Panc1 (cell line): ENCODE measurements around the gene KRT33A. TPM values are rescaled to one million over a fixed set of nuclear protein-coding genes. Genes with fewer than 3 reads are reported as not detected.
A peak's percentile ranks its signal among the peaks of the same experiment; 100 is the strongest.

ENCODE experiments used
- ATAC-seq: fragments of 200-7000 bp; cut with Tn5 transposase; 2 replicates; pipeline ENCODE4 v1.9.1; 2020; ENCODE audit warnings: mild to moderate bottlenecking, moderate library complexity
- BruUV-seq: library from RNA; stranded (reverse); fragments of 400-500 nt; replicated peaks from 2 replicates; lab custom pipeline; 2021; lab: Mats Ljungman, UMichigan
- CTCF ChIA-PET: fragments of 300-600 bp; sonication (Branson Sonifier 250); formaldehyde crosslinking; loops from one replicate; lab custom pipeline; 2022; ENCODE audit warnings: antibody characterized with exemption; lab: Charles Lee
- POLR2A ChIA-PET: fragments of 300-600 bp; sonication (Branson Sonifier 250); formaldehyde crosslinking; loops from one replicate; lab custom pipeline; 2022; ENCODE audit warnings: antibody characterized with exemption; lab: Charles Lee
- DNase-seq: peaks from one replicate; pipeline ENCODE4 v3.0.0-alpha.2; 2010; ENCODE audit warnings: low read depth, low spot score
- H3K27ac ChIP-seq: 2 replicates; pipeline ENCODE4 v1.5.1; 2011; ENCODE audit warnings: mild to moderate bottlenecking, low read length, inconsistent platforms
- H3K27me3 ChIP-seq: fragments of 200-500 bp; sonication (Bioruptor generic); 2 replicates; pipeline ENCODE4 v1.6.0; 2014; ENCODE audit warnings: low read length, inconsistent platforms; ENCODE audit not compliant: control insufficient read depth, insufficient read depth
- H3K36me3 ChIP-seq: fragments of 200-500 bp; sonication (Bioruptor generic); 2 replicates; pipeline ENCODE4 v1.5.1; 2014; ENCODE audit warnings: inconsistent platforms, mild to moderate bottlenecking, low read length, moderate library complexity; ENCODE audit not compliant: control insufficient read depth, insufficient read depth
- H3K4me1 ChIP-seq: 2 replicates; pipeline ENCODE4 v1.5.1; 2011; ENCODE audit warnings: inconsistent platforms, mild to moderate bottlenecking, low read length, moderate library complexity; ENCODE audit not compliant: control insufficient read depth, insufficient read depth
- H3K4me3 ChIP-seq, 2 experiments: 2 replicates each; pipeline ENCODE4 v1.5.1; 2011 to 2012; ENCODE audit warnings: low read depth in 2 of 2, low read length in 2 of 2, mild to moderate bottlenecking in 2 of 2, inconsistent platforms in 1 of 2, moderate library complexity in 1 of 2
- H3K9me3 ChIP-seq: fragments of 200-500 bp; sonication (Bioruptor generic); 2 replicates; pipeline ENCODE4 v1.5.1; 2014; ENCODE audit warnings: low read depth, mild to moderate bottlenecking, inconsistent platforms, low read length, moderate library complexity; ENCODE audit not compliant: control insufficient read depth, insufficient read depth
- POLR2AphosphoS5 ChIP-seq: IDR thresholded peaks from 2 replicates; pipeline ENCODE4 v1.6.1; 2012; ENCODE audit warnings: mild to moderate bottlenecking, low read depth, low read length, moderate library complexity
- SIN3A ChIP-seq: IDR thresholded peaks from 2 replicates; pipeline ENCODE4 v1.6.1; 2012; ENCODE audit warnings: low read depth, mild to moderate bottlenecking, low read length, moderate library complexity, borderline replicate concordance; ENCODE audit not compliant: insufficient read depth
- TCF7L2 ChIP-seq: IDR thresholded peaks from 2 replicates; pipeline ENCODE4 v1.6.1; 2011; ENCODE audit warnings: mild to moderate bottlenecking, low read depth, low read length, inconsistent platforms
- in situ Hi-C: cut with HindIII; loops from 2 replicates; pipeline ENCODE4 v1.10.0; 2016; ENCODE audit warnings: low sequenced_read_pairs, low pct_unique_long_range_greater_than_20kb
- intact Hi-C: fragments of 100-400 bp; cut with micrococcal nuclease; formaldehyde crosslinking; loops from one replicate; pipeline ENCODE4 v1.10.0; 2022; ENCODE audit not compliant: unreplicated experiment
- total RNA-seq: library from RNA; stranded (reverse); gene quantifications from one replicate; pipeline ENCODE4 v1.2.1, GENCODE V29; 2021; ENCODE audit not compliant: unreplicated experiment
- TF ChIP-seq, protein P1 (sequence below): fragments of 450-650 bp; IDR thresholded peaks from 2 replicates; pipeline ENCODE4 v1.5.1; 2017; ENCODE audit warnings: mild to moderate bottlenecking
- TF ChIP-seq, protein P2 (sequence below), 2 experiments: IDR thresholded peaks; 2 replicates each; pipeline ENCODE4 v1.6.1; 2011 to 2012; ENCODE audit warnings: low read depth in 2 of 2, control low read depth in 1 of 2, low read length in 1 of 2, mild to moderate bottlenecking in 1 of 2, moderate library complexity in 1 of 2; ENCODE audit not compliant: insufficient read depth in 1 of 2

The KRT33A gene
- total RNA-seq, 1 experiment from 2014 or later = not detected

DNA sequence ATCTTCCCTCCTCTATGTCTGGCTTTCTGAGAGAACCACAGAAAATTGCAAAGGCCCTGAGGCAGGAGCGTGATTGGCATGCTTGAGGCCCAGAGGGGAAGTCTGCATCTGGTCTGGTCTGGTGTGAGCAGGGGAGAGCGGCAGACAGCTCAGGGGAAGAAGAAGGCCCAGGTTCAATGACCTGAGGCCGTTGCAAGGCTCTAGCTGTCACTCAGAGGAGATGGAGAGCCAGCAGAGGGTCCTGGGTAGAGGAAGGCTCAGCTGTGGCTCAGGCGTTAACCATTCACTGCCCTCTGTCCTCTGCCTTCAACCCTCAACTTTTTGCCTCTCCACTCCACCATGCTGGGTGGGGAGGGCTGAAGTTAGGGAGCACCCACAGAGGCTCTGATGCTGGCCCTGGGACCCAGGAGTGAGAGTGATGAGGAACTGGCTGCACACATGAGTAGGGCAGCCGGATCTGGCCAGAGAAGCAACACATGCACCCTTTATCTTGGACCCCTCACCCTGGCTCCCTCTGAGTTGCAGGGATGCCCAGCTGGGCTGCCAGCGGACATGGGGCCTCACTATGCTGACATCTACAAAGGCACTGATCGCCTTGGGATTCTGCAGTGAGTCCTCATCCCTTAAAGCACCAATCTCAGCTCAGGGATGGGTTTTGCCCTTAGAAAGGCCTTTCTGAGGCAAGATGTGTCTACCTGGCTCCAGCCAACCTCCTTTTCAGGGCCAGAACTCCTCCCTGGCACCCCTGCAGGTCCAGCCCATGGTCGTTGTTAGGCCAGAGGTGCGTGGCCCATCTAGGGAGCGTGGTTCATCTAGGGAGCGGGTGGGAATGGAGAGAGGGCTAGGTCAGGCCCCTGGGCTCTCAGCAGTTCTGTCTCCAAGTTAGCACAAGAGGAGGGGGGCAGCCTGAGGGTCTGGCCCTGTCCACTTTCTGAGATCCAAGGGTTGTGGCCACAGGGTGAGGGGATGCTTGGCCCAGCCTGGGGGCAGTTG is 27.4 kb downstream of the KRT33A start:
- TF ChIP-seq POLR2AphosphoS5 = no peak
- TF ChIP-seq, protein P1, sequence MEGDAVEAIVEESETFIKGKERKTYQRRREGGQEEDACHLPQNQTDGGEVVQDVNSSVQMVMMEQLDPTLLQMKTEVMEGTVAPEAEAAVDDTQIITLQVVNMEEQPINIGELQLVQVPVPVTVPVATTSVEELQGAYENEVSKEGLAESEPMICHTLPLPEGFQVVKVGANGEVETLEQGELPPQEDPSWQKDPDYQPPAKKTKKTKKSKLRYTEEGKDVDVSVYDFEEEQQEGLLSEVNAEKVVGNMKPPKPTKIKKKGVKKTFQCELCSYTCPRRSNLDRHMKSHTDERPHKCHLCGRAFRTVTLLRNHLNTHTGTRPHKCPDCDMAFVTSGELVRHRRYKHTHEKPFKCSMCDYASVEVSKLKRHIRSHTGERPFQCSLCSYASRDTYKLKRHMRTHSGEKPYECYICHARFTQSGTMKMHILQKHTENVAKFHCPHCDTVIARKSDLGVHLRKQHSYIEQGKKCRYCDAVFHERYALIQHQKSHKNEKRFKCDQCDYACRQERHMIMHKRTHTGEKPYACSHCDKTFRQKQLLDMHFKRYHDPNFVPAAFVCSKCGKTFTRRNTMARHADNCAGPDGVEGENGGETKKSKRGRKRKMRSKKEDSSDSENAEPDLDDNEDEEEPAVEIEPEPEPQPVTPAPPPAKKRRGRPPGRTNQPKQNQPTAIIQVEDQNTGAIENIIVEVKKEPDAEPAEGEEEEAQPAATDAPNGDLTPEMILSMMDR = no peak
- TF ChIP-seq, protein P2, sequence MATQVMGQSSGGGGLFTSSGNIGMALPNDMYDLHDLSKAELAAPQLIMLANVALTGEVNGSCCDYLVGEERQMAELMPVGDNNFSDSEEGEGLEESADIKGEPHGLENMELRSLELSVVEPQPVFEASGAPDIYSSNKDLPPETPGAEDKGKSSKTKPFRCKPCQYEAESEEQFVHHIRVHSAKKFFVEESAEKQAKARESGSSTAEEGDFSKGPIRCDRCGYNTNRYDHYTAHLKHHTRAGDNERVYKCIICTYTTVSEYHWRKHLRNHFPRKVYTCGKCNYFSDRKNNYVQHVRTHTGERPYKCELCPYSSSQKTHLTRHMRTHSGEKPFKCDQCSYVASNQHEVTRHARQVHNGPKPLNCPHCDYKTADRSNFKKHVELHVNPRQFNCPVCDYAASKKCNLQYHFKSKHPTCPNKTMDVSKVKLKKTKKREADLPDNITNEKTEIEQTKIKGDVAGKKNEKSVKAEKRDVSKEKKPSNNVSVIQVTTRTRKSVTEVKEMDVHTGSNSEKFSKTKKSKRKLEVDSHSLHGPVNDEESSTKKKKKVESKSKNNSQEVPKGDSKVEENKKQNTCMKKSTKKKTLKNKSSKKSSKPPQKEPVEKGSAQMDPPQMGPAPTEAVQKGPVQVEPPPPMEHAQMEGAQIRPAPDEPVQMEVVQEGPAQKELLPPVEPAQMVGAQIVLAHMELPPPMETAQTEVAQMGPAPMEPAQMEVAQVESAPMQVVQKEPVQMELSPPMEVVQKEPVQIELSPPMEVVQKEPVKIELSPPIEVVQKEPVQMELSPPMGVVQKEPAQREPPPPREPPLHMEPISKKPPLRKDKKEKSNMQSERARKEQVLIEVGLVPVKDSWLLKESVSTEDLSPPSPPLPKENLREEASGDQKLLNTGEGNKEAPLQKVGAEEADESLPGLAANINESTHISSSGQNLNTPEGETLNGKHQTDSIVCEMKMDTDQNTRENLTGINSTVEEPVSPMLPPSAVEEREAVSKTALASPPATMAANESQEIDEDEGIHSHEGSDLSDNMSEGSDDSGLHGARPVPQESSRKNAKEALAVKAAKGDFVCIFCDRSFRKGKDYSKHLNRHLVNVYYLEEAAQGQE (IDR thresholded peaks at IDR 0.05; ENCODE audit: insufficient read depth in 1 of 2, low read depth in 2 of 2, low read length in 1 of 2) = no peak
- TF ChIP-seq TCF7L2 = no peak
- no peak for TF ChIP-seq SIN3A
- no peaks in the 10 kb centered on the region for H3K27me3 ChIP-seq
- 0 out of 2 replicates have a peak, but pooled peaks cover 2% of the 10 kb centered on the region for H3K9me3 ChIP-seq
- ATAC-seq = no peak
- in situ Hi-C loops = no loop called here
- no peak overlapping the region for H3K27ac ChIP-seq
- POLR2A ChIA-PET = interaction anchor here (0.6 kb wide), 1 partner anchor 33 kb away, joined by 3 read pairs; no protein-coding TSS in a partner anchor
- no peaks in the 10 kb centered on the region for H3K4me1 ChIP-seq
- CTCF ChIA-PET = interaction anchor here (1.0 to 2.6 kb wide), 4 partner anchors 11 to 413 kb away, joined by 3 to 11 read pairs (median 8); no protein-coding TSS in a partner anchor
- no peak for DNase-seq
- intact Hi-C loops = loop anchor here (1.0 to 10.0 kb wide), 2 partner anchors 342 to 414 kb away; no protein-coding TSS in a partner anchor
- no peaks in the 10 kb centered on the region for H3K36me3 ChIP-seq
- no TSS peak for BruUV-seq
- no peak overlapping the region for H3K4me3 ChIP-seq

DNA sequence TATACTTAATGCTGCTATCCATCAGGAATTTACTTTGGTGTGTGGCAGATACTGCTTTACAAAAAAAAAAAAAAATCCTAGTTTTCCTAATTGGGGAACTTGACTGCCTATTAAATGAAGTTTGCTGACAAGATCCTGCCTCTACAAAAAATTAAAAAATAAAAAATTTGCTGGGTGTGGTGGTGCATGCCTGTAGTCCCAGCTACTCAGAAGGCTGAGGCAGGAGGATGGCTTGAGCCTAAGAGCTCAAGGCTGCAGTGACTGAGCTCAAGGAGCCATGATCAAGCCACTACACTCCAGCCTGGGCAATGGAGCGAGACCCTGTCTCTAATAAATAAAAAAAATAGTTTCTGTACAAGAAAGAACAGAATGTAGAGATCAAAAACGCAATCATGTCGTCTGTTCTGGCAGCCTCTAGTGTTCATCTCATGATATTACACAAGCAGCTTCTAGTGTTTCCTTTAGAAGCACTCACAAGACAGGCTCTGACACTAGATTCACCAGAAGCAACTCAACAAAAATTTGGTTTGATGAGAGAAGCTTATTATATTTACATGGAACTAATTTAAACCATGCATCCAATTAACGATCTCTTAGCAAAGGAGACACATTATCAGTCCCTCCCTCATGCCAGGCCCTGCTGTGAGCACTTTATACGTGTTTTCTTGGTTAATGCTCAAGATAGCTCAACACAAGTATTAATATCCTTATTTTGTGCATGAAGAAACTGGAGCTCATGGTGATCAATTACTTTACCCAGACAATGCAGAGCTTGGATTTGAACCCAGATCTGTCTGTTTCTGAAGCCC is 28.3 kb downstream of the KRT33A start:
- ChIA-PET POLR2A (interaction anchor here (0.6 kb wide), 1 partner anchor 34 kb away, joined by 3 read pairs; no protein-coding TSS in a partner anchor), CTCF (interaction anchor here (0.6 to 2.6 kb wide), 7 partner anchors 12 to 412 kb away, joined by 3 to 12 read pairs (median 4); no protein-coding TSS in a partner anchor)
- intact Hi-C loops (loop anchor here (1.0 to 10.0 kb wide), 2 partner anchors 343 to 413 kb away; no protein-coding TSS in a partner anchor), in situ Hi-C loops (no loop called here)
- Histone ChIP-seq H3K9me3 (0 out of 2 replicates have a peak, but pooled peaks cover 2% of the 10 kb centered on the region), H3K4me3 (no peak overlapping the region), H3K36me3 (no peaks in the 10 kb centered on the region), H3K4me1 (no peaks in the 10 kb centered on the region), H3K27me3 (no peaks in the 10 kb centered on the region), H3K27ac (no peak overlapping the region)
- DNase-seq (peak; percentile 57), ATAC-seq (peak; percentile 72)
- TF ChIP-seq TCF7L2 (peak; percentile 57), SIN3A (no peak)
- TF ChIP-seq, protein P2 (IDR thresholded peaks at IDR 0.05; ENCODE audit: insufficient read depth in 1 of 2, low read depth in 2 of 2, low read length in 1 of 2) = no peak
- TF ChIP-seq, protein P1 = peak; percentile 89
- BruUV-seq = no TSS peak
